SK-N-SH (cell line): Measurements from ENCODE around the gene ARHGAP6. TPM values are rescaled to one million over a fixed set of nuclear protein-coding genes. Genes with fewer than 3 reads are reported as not detected.

ENCODE experiments used
- CTCF ChIA-PET: fragments of 300-600, 350-600 bp; formaldehyde crosslinking; extraction: SDS; loops from one replicate; lab custom pipeline; 2021; lab: Yijun Ruan, JAX
- POLR2A ChIA-PET: fragments of 350-600 bp; sonication (Branson Sonifier 250); formaldehyde crosslinking; extraction: SDS; loops from one replicate; lab custom pipeline; 2020; ENCODE audit warnings: antibody characterized with exemption, inconsistent platforms; lab: Yijun Ruan, JAX
- DNase-seq: peaks from one replicate; pipeline ENCODE4 v3.0.0; 2012
- H2AFZ ChIP-seq: fragments of 200-600 bp; sonication (generic); 2 replicates; pipeline ENCODE4 v1.8.1; 2016; ENCODE audit warnings: antibody characterized with exemption, mild to moderate bottlenecking, low read depth
- H3F3A ChIP-seq: fragments of 200-600 bp; sonication (generic); replicated peaks from 2 replicates; pipeline ENCODE3; 2016; ENCODE audit warnings: antibody characterized with exemption, mild to moderate bottlenecking; ENCODE audit not compliant: insufficient read depth
- H3K27ac ChIP-seq, 2 experiments: fragments of 200-500 bp in 1 of 2; fragments of 200-600 bp in 1 of 2; sonication (Bioruptor generic) in 1 of 2; sonication (generic), shearing (Covaris generic) in 1 of 2; 2 replicates each; pipeline versions ENCODE4 v1.5.1 to v1.6.1; 2014 to 2016; ENCODE audit warnings: low read depth in 2 of 2, inconsistent platforms in 1 of 2, low read length in 1 of 2, mild to moderate bottlenecking in 1 of 2, mixed read lengths in 1 of 2
- H3K27me3 ChIP-seq: fragments of 200-600 bp; sonication (generic), shearing (Covaris generic); 2 replicates; pipeline ENCODE4 v1.6.1; 2016; ENCODE audit warnings: mixed run types; ENCODE audit not compliant: insufficient read depth
- H3K36me3 ChIP-seq, 2 experiments: fragments of 200-500 bp in 1 of 2; fragments of 200-600 bp in 1 of 2; sonication (Bioruptor generic) in 1 of 2; sonication (generic) in 1 of 2; replicated peaks in 1 of 2; 2 replicates each; pipeline versions ENCODE3 to v1.5.1; 2014 to 2016; ENCODE audit warnings: low read length in 1 of 2, mild to moderate bottlenecking in 1 of 2; ENCODE audit not compliant: insufficient read depth in 2 of 2, control insufficient read depth in 1 of 2
- H3K4me1 ChIP-seq, 2 experiments: fragments of 200-500 bp in 1 of 2; fragments of 200-600 bp in 1 of 2; sonication (Bioruptor generic) in 1 of 2; sonication (generic), shearing (Covaris generic) in 1 of 2; 2 replicates each; pipeline versions ENCODE4 v1.5.1 to v1.6.1; 2014 to 2016; ENCODE audit warnings: low read depth in 1 of 2, low read length in 1 of 2, mixed run types in 1 of 2; ENCODE audit not compliant: insufficient read depth in 2 of 2, control insufficient read depth in 1 of 2
- H3K4me2 ChIP-seq: fragments of 200-600 bp; sonication (generic), shearing (Covaris generic); 2 replicates; pipeline ENCODE4 v1.6.1; 2017; ENCODE audit warnings: mixed run types
- H3K4me3 ChIP-seq, 2 experiments: fragments of 200-500 bp in 1 of 2; fragments of 200-600 bp in 1 of 2; sonication (Bioruptor generic) in 1 of 2; sonication (generic), shearing (Covaris generic) in 1 of 2; 2 replicates each; pipeline versions ENCODE4 v1.5.1 to v1.8.1; 2014 to 2016; ENCODE audit warnings: low read depth in 2 of 2, inconsistent platforms in 1 of 2, low read length in 1 of 2, mild to moderate bottlenecking in 1 of 2, mixed read lengths in 1 of 2, moderate library complexity in 1 of 2
- H3K79me2 ChIP-seq: fragments of 200-600 bp; sonication (generic); 2 replicates; pipeline ENCODE4 v1.8.1; 2017; ENCODE audit warnings: mild to moderate bottlenecking; ENCODE audit not compliant: insufficient read depth
- H3K9ac ChIP-seq: fragments of 200-600 bp; sonication (generic); 2 replicates; pipeline ENCODE4 v1.6.1; 2017; ENCODE audit warnings: mixed run types
- H3K9me2 ChIP-seq: fragments of 200-600 bp; sonication (generic); 2 replicates; pipeline ENCODE4 v1.6.1; 2017; ENCODE audit warnings: mixed run types
- H3K9me3 ChIP-seq: fragments of 200-600 bp; sonication (generic); 2 replicates; pipeline ENCODE4 v1.6.1; 2017; ENCODE audit warnings: mixed run types, mild to moderate bottlenecking, moderate library complexity
- H4K20me1 ChIP-seq: fragments of 200-600 bp; sonication (generic); 2 replicates; pipeline ENCODE4 v1.6.1; 2017; ENCODE audit warnings: mild to moderate bottlenecking, mixed run types; ENCODE audit not compliant: insufficient read depth
- CHD2 ChIP-seq: fragments of 150-350 bp; IDR thresholded peaks from 2 replicates; pipeline ENCODE4 v1.6.1; 2018; ENCODE audit warnings: low read length; ENCODE audit not compliant: partially characterized antibody
- CTCF ChIP-seq: fragments of 200-600 bp; sonication (generic); IDR thresholded peaks from 2 replicates; pipeline ENCODE4 v1.6.1; 2017; ENCODE audit warnings: antibody characterized with exemption, mild to moderate bottlenecking, moderate library complexity
- ELF1 ChIP-seq: IDR thresholded peaks from 2 replicates; pipeline ENCODE4 v1.4.0; 2012
- FOSL2 ChIP-seq: IDR thresholded peaks from 2 replicates; pipeline ENCODE4 v1.4.0; 2012; ENCODE audit warnings: low read depth, mild to moderate bottlenecking, moderate library complexity, borderline replicate concordance
- FOXJ3 ChIP-seq: sonication (generic); formaldehyde crosslinking; IDR thresholded peaks from 2 replicates; pipeline ENCODE4 v1.5.1; 2020; ENCODE audit warnings: mild to moderate bottlenecking, missing genetic modification reagents
- GABPA ChIP-seq: IDR thresholded peaks from 2 replicates; pipeline ENCODE4 v1.4.0; 2012; ENCODE audit warnings: low read depth, mild to moderate bottlenecking
- GATA2 ChIP-seq: sonication (generic); formaldehyde crosslinking; IDR thresholded peaks from 2 replicates; pipeline ENCODE4 v1.5.0; 2020; ENCODE audit warnings: mild to moderate bottlenecking, missing genetic modification reagents
- JUND ChIP-seq: IDR thresholded peaks from 2 replicates; pipeline ENCODE4 v1.4.0; 2012
- MEF2A ChIP-seq: IDR thresholded peaks from 2 replicates; pipeline ENCODE4 v1.4.0; 2012; ENCODE audit warnings: low read depth, borderline replicate concordance
- MXI1 ChIP-seq: IDR thresholded peaks from 2 replicates; pipeline ENCODE4 v1.6.1; 2012; ENCODE audit warnings: mild to moderate bottlenecking, low read depth, low read length, improper control_type of control experiment
- NRF1 ChIP-seq: IDR thresholded peaks from 2 replicates; pipeline ENCODE4 v1.6.1; 2012; ENCODE audit warnings: low read depth, mild to moderate bottlenecking, low read length
- POLR2AphosphoS5 ChIP-seq: IDR thresholded peaks from 2 replicates; pipeline ENCODE4 v1.6.1; 2012; ENCODE audit warnings: low read depth, low read length
- RAD21 ChIP-seq: IDR thresholded peaks from 2 replicates; pipeline ENCODE4 v1.6.1; 2012; ENCODE audit warnings: mild to moderate bottlenecking, low read length
- RCOR1 ChIP-seq: fragments of 150-350 bp; IDR thresholded peaks from 2 replicates; pipeline ENCODE4 v1.6.1; 2017; ENCODE audit warnings: antibody characterized with exemption, low read length
- RXRA ChIP-seq: IDR thresholded peaks from 2 replicates; pipeline ENCODE4 v1.4.0; 2012; ENCODE audit warnings: low read depth, mild to moderate bottlenecking, borderline replicate concordance
- SIN3A ChIP-seq: IDR thresholded peaks from 2 replicates; pipeline ENCODE4 v1.6.1; 2012; ENCODE audit warnings: low read depth, mild to moderate bottlenecking, low read length, moderate library complexity, borderline replicate concordance
- SMC3 ChIP-seq: IDR thresholded peaks from 2 replicates; pipeline ENCODE4 v1.6.1; 2012; ENCODE audit warnings: low read depth, low read length, improper control_type of control experiment
- TAF1 ChIP-seq: IDR thresholded peaks from 2 replicates; pipeline ENCODE4 v1.6.1; 2012; ENCODE audit warnings: low read depth, mild to moderate bottlenecking, low read length, moderate library complexity, borderline replicate concordance
- USF1 ChIP-seq: IDR thresholded peaks from 2 replicates; pipeline ENCODE4 v1.4.0; 2012; ENCODE audit warnings: low read depth, borderline replicate concordance
- ZBTB33 ChIP-seq: IDR thresholded peaks from 2 replicates; pipeline ENCODE4 v1.4.0; 2012; ENCODE audit warnings: low read depth, borderline replicate concordance
- WGBS: methylation state at CpG from one replicate; pipeline ENCODE4 v1.1.6; 2017; ENCODE audit warnings: low lambda C conversion rate; 5-methylcytosine and 5-hydroxymethylcytosine counted together
- polyA plus RNA-seq, 3 experiments: library from polyadenylated mRNA; depleted of rRNA; stranded (reverse); fragments of >200 nt; gene quantifications; 2 replicates each; pipeline ENCODE4 v1.2.3, GENCODE V29; 2012

ARHGAP6 gene
- polyA plus RNA-seq, 1 of the 3 experiments (the other 2 are of a cell fraction) = 0.16 TPM

GRCh38 chrX:11143931-11144678, 521.6 kb downstream of the ARHGAP6 start:
- H3K36me3 ChIP-seq = no peaks in the 10 kb centered on the region
- no peaks in the 10 kb centered on the region; a peak in 1 of 4 replicates for H3K4me1 ChIP-seq
- no peak overlapping the region for H3K9ac ChIP-seq
- H3K4me2 ChIP-seq = no peak overlapping the region
- H3K27ac ChIP-seq = no peak overlapping the region
- H4K20me1 ChIP-seq = no peaks in the 10 kb centered on the region
- no peaks in the 10 kb centered on the region for H3F3A ChIP-seq
- no peaks in the 10 kb centered on the region for H3K79me2 ChIP-seq
- DNase-seq = peak; percentile 71
- peak overlapping the region; percentile 32; the same call in 1 of the 2 replicates for H2AFZ ChIP-seq
- H3K27me3 ChIP-seq = no peaks in the 10 kb centered on the region; the same call in 1 of the 2 replicates
- WGBS = 33% methylated on average over 13 of the region's 20 CpGs
- no peaks in the 10 kb centered on the region for H3K9me3 ChIP-seq
- 0 out of 2 replicates have a peak, but pooled peaks have one; percentile 6 for TF ChIP-seq RCOR1
- TF ChIP-seq CTCF = peak; percentile 81
- peak; percentile 89 for TF ChIP-seq RAD21
- peak; percentile 81 for TF ChIP-seq SMC3
- no peak for TF ChIP-seq RXRA
- H3K9me2 ChIP-seq = no peaks in the 10 kb centered on the region
- ChIA-PET CTCF (interaction anchor here (0.7 to 2.1 kb wide), 9 partner anchors 11 to 977 kb away, joined by 3 to 9 read pairs (median 3); no protein-coding TSS in a partner anchor), POLR2A (no interaction called here)
- H3K4me3 ChIP-seq = peak overlapping the region in 1 of 2 experiments; percentile 44; a peak in 1 of 4 replicates

GRCh38 chrX:11138498-11139390, 527.0 kb downstream of the ARHGAP6 start:
- 45% methylated on average over 17 of the region's 56 CpGs for WGBS
- CTCF ChIA-PET = interaction anchor here (0.6 to 6.6 kb wide), 6 partner anchors 12 to 950 kb away, joined by 3 to 80 read pairs (median 4); no protein-coding TSS in a partner anchor

More at GRCh38 chrX:11138498-11139390, 527.0 kb downstream of the ARHGAP6 start:
- Histone ChIP-seq H3K4me3 (no peak overlapping the region), H3K9ac (no peak overlapping the region), H3F3A (no peaks in the 10 kb centered on the region), H3K27ac (no peak overlapping the region), H3K27me3 (no peaks in the 10 kb centered on the region; the same call in 1 of the 2 replicates), H3K9me2 (no peaks in the 10 kb centered on the region), H4K20me1 (no peaks in the 10 kb centered on the region), H3K9me3 (no peaks in the 10 kb centered on the region)
- peak; percentile 24 for DNase-seq
- no peak for TF ChIP-seq MXI1
- no peak for TF ChIP-seq FOXJ3 (CRISPR knock-in tag)
- no peak for TF ChIP-seq GATA2 (CRISPR knock-in tag)
- no peak for TF ChIP-seq SIN3A
- no peak for TF ChIP-seq ELF1
- TF ChIP-seq JUND = no peak
- TF ChIP-seq ZBTB33 = no peak
- no peak for TF ChIP-seq MEF2A
- TF ChIP-seq FOSL2 = no peak
- no peak for TF ChIP-seq NRF1
- TF ChIP-seq TAF1 = no peak
- TF ChIP-seq RAD21 = no peak
- TF ChIP-seq GABPA = no peak
- TF ChIP-seq USF1 = no peak
- TF ChIP-seq POLR2AphosphoS5 = no peak
- TF ChIP-seq CHD2 = no peak
- TF ChIP-seq, all 33 proteins: peak for 0
- Histone ChIP-seq H3K36me3 (no peaks in the 10 kb centered on the region), H3K4me1 (peaks cover 0 to 3% of the 10 kb centered on the region in 2 experiments; a peak in 1 of 4 replicates), H3K4me2 (no peak overlapping the region), H3K79me2 (no peaks in the 10 kb centered on the region), H2AFZ (no peak overlapping the region)
- POLR2A ChIA-PET = no interaction called here
